PC-9 (cell line): ENCODE measurements around the gene MINDY4B. TPM values are rescaled to one million over a fixed set of nuclear protein-coding genes. Genes with fewer than 3 reads are reported as not detected.
A peak's percentile ranks its signal among the peaks of the same experiment; 100 is the strongest.

Experiments used
- BruUV-seq: library from RNA; stranded (reverse); fragments of 400-500 nt; replicated peaks from 2 replicates; lab custom pipeline; 2021; lab: Mats Ljungman, UMichigan
- CTCF ChIA-PET: fragments of 300-600 bp; sonication (Branson Sonifier 250); formaldehyde crosslinking; loops from one replicate; lab custom pipeline; 2022; ENCODE audit warnings: antibody characterized with exemption; lab: Charles Lee
- POLR2A ChIA-PET: fragments of 300-600 bp; sonication (Branson Sonifier 250); formaldehyde crosslinking; loops from one replicate; lab custom pipeline; 2022; ENCODE audit warnings: antibody characterized with exemption; ENCODE audit not compliant: unreplicated experiment; lab: Charles Lee
- DNase-seq, 2 experiments: peaks; one replicate each; pipeline versions ENCODE4 v3.0.0 to v3.0.0-alpha.2; 2015 to 2022; ENCODE audit warnings: mixed read lengths in 1 of 2
- H2AFZ ChIP-seq: fragments of 200-600 bp; sonication (generic); 2 replicates; pipeline ENCODE4 v1.8.1; 2017; ENCODE audit warnings: antibody characterized with exemption
- H3F3A ChIP-seq: fragments of 200-600 bp; sonication (generic); 2 replicates; pipeline ENCODE4 v1.8.1; 2017; ENCODE audit warnings: antibody characterized with exemption, mild to moderate bottlenecking, low read depth; ENCODE audit not compliant: insufficient read depth
- H3K27ac ChIP-seq: fragments of 200-600 bp; sonication (generic); 2 replicates; pipeline ENCODE4 v1.6.1; 2016; ENCODE audit warnings: mixed run types
- H3K27me3 ChIP-seq: fragments of 200-600 bp; sonication (generic); 2 replicates; pipeline ENCODE4 v1.6.1; 2016; ENCODE audit warnings: low read depth, mixed run types; ENCODE audit not compliant: insufficient read depth
- H3K36me3 ChIP-seq: fragments of 200-600 bp; sonication (generic); 2 replicates; pipeline ENCODE4 v1.6.1; 2016; ENCODE audit warnings: low read depth, mixed run types
- H3K4me1 ChIP-seq: fragments of 200-600 bp; sonication (generic); replicated peaks from 2 replicates; pipeline ENCODE4 v1.6.1; 2016; ENCODE audit warnings: mixed run types; ENCODE audit not compliant: insufficient read depth
- H3K4me2 ChIP-seq: fragments of 200-600 bp; sonication (generic); 2 replicates; pipeline ENCODE4 v1.6.1; 2017; ENCODE audit warnings: mixed run types
- H3K4me3 ChIP-seq: fragments of 200-600 bp; sonication (generic); 2 replicates; pipeline ENCODE4 v1.6.1; 2016; ENCODE audit warnings: mixed run types
- H3K79me2 ChIP-seq: fragments of 200-600 bp; sonication (generic); 2 replicates; pipeline ENCODE4 v1.6.1; 2017; ENCODE audit warnings: low read depth, mixed run types
- H3K9me2 ChIP-seq: fragments of 200-600 bp; sonication (generic); 2 replicates; pipeline ENCODE4 v1.8.1; 2017; ENCODE audit warnings: mild to moderate bottlenecking; ENCODE audit not compliant: insufficient read depth
- H3K9me3 ChIP-seq: fragments of 200-600 bp; sonication (generic); 2 replicates; pipeline ENCODE4 v1.8.1; 2016; ENCODE audit warnings: low read depth; ENCODE audit not compliant: insufficient read depth
- H4K20me1 ChIP-seq: fragments of 200-600 bp; sonication (generic); 2 replicates; pipeline ENCODE4 v1.8.1; 2017; ENCODE audit not compliant: insufficient read depth
- CTCF ChIP-seq: fragments of 200-600 bp; sonication (generic); conservative IDR thresholded peaks from 2 replicates; pipeline ENCODE4 v1.6.1; 2017; ENCODE audit warnings: mixed run types, antibody characterized with exemption, mild to moderate bottlenecking, moderate library complexity
- EZH2 ChIP-seq: fragments of 200-600 bp; sonication (generic); IDR thresholded peaks from 2 replicates; pipeline ENCODE4 v1.8.0; 2017; ENCODE audit warnings: antibody characterized with exemption, low read depth
- intact Hi-C: fragments of 100-400 bp; cut with micrococcal nuclease; formaldehyde crosslinking; loops from one replicate; pipeline ENCODE4 v1.10.0; 2022; ENCODE audit not compliant: unreplicated experiment
- total RNA-seq: library from RNA; stranded (reverse); gene quantifications from 2 replicates; pipeline ENCODE4 v1.2.3, GENCODE V29; 2021

Gene MINDY4B
- total RNA-seq, 1 experiment from 2014 or later, result not detected

GRCh38 chr3:150942221-150942620 is 37.0 kb upstream of the MINDY4B start:
- Histone ChIP-seq H3K4me1 (no peaks in the 10 kb centered on the region), H3K4me2 (no peak overlapping the region), H4K20me1 (no peaks in the 10 kb centered on the region), H3K79me2 (no peaks in the 10 kb centered on the region), H3K9me3 (no peaks in the 10 kb centered on the region; the same call in 1 of the 2 replicates), H3F3A (no peaks in the 10 kb centered on the region), H3K27ac (no peak overlapping the region), H2AFZ (no peak overlapping the region), H3K36me3 (no peaks in the 10 kb centered on the region), H3K9me2 (no peaks in the 10 kb centered on the region), H3K27me3 (no peaks in the 10 kb centered on the region), H3K4me3 (no peak overlapping the region)
- TF ChIP-seq CTCF (no peak), EZH2 (no peak)
- ChIA-PET POLR2A (interaction anchor here (0.5 kb wide), 1 partner anchor 369 kb away, joined by 5 read pairs; no protein-coding TSS in a partner anchor), CTCF (no interaction called here)
- no peak for DNase-seq
- intact Hi-C loops, result no loop called here
- BruUV-seq, result no TSS peak

DNA sequence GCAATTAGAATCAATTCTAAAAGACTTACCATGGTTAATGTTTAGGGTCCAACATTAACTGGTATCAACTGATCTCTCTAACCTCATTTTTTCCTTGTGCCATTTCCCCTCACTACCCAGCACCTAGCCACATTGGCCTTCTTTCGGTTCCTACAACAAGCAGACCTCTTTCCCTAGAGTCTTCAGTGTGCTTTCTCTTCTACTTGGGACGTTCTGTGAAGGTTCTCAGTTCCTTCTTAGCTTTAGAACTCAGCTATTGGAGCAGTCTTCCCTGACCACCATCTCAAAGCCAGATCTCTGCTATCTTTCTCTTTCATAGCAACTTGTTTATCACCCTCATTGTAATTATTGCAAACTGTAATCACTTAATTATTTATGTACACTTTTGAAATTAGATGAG is 31.5 kb upstream of the MINDY4B start:
- no peak for DNase-seq
- TF ChIP-seq EZH2 (no peak), CTCF (no peak)
- intact Hi-C loops, result no loop called here
- Histone ChIP-seq H3K9me2 (no peaks in the 10 kb centered on the region), H3K27me3 (no peaks in the 10 kb centered on the region), H3K4me3 (no peak overlapping the region), H3K36me3 (no peaks in the 10 kb centered on the region), H3K9me3 (no peaks in the 10 kb centered on the region), H3K4me1 (peaks cover 7% of the 10 kb centered on the region), H3K27ac (no peak overlapping the region), H3F3A (no peaks in the 10 kb centered on the region), H4K20me1 (no peaks in the 10 kb centered on the region), H2AFZ (no peak overlapping the region), H3K79me2 (no peaks in the 10 kb centered on the region), H3K4me2 (no peak overlapping the region)
- CTCF ChIA-PET, result no interaction called here
- POLR2A ChIA-PET, result no interaction called here
- no TSS peak for BruUV-seq

- Histone ChIP-seq H2AFZ (no peak overlapping the region), H3K9me3 (no peaks in the 10 kb centered on the region), H3K9me2 (no peaks in the 10 kb centered on the region), H3K4me2 (no peak overlapping the region), H3K27me3 (no peaks in the 10 kb centered on the region), H4K20me1 (no peaks in the 10 kb centered on the region), H3K27ac (no peak overlapping the region), H3K79me2 (no peaks in the 10 kb centered on the region), H3K4me1 (peaks cover 7% of the 10 kb centered on the region), H3K36me3 (no peaks in the 10 kb centered on the region), H3F3A (no peaks in the 10 kb centered on the region), H3K4me3 (no peak overlapping the region)
- DNase-seq, result peak in 1 of 2 experiments; percentile 37
- CTCF ChIA-PET, result interaction anchor here (0.6 to 0.7 kb wide), 2 partner anchors 69 to 173 kb away, joined by 3 to 4 read pairs; no protein-coding TSS in a partner anchor
- BruUV-seq, result no TSS peak
- no peak for TF ChIP-seq EZH2
- TF ChIP-seq CTCF, result no peak
- POLR2A ChIA-PET, result interaction anchor here (0.6 kb wide), 1 partner anchor 37 kb away, joined by 4 read pairs; no protein-coding TSS in a partner anchor
- intact Hi-C loops, result no loop called here
These were observed 28.3 kb upstream of the MINDY4B start for GRCh38 chr3:150933473-150933995.
